Measurements from ENCODE around the gene CASKIN1.

DNA sequence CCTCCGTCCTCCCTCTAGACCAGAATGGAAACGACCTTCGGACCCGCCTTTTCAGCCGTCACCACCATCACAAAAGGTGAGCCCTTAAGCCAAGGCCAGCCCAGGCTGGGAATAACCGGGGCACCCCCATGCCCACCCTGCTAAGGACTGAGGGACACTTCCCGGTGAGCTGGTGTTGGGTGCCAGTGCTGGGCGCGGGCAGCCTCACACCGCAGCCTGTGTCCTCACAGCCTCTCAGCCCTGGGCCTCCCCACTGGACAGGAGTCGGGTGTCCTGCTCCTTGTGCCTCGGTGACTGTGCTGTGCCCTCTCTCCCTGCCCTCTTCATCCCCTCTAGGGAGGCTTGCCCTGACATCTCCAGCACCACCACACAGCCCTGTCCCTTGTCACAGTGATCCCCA is 30.5 kb downstream of the CASKIN1 start:
- no peak for TF ChIP-seq POLR2A (IDR thresholded peaks at IDR 0.05)
- TF ChIP-seq, protein P1, sequence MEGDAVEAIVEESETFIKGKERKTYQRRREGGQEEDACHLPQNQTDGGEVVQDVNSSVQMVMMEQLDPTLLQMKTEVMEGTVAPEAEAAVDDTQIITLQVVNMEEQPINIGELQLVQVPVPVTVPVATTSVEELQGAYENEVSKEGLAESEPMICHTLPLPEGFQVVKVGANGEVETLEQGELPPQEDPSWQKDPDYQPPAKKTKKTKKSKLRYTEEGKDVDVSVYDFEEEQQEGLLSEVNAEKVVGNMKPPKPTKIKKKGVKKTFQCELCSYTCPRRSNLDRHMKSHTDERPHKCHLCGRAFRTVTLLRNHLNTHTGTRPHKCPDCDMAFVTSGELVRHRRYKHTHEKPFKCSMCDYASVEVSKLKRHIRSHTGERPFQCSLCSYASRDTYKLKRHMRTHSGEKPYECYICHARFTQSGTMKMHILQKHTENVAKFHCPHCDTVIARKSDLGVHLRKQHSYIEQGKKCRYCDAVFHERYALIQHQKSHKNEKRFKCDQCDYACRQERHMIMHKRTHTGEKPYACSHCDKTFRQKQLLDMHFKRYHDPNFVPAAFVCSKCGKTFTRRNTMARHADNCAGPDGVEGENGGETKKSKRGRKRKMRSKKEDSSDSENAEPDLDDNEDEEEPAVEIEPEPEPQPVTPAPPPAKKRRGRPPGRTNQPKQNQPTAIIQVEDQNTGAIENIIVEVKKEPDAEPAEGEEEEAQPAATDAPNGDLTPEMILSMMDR (IDR thresholded peaks at IDR 0.05): no peak

All from lower leg skin (tissue), 3 donors.